SH-SY5Y (cell line): ENCODE data around the gene ATAD1.

Experiments
- GATA2 ChIP-seq: IDR thresholded peaks from 2 replicates; pipeline ENCODE4 v1.6.1; 2011; ENCODE audit warnings: mild to moderate bottlenecking, low read depth, low read length
- GATA3 ChIP-seq: IDR thresholded peaks from 2 replicates; pipeline ENCODE4 v1.6.1; 2011; ENCODE audit warnings: low read depth, mild to moderate bottlenecking, low read length, moderate library complexity

DNA sequence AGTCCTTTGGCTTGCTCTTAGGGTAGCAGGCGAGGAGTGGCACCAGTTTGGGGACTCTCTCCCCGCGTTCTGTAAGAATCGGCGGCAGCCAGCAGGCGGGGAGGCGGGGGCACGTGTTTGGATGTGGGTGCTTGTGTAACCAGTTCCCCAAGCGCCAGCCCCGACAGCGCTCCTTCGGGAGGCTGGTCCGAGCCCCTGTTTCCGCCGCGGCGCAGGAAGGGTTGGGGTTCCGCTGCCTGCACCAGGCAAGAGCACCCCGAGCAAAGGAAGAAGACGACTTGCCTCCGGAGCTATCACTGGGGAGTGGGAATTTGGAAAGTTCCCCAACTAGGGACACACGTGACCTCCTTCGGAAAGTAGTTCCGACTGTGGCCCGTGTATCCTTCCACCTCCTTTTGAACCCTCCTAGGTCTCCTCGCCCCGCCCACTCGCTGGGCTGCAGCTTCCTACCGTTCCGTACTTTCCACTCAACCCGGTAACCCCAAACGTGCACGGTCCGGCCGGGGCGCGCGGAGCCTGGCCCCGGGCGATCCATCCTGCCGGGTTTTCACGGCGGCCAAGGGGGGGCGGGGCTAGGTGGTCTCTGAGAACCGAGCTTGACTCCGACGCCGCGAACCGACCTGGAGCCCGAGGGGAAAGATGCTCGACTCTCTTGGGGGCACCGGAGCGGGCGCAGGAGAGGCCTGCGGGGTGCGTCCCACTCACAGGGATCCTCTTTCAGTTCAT is 44.1 kb upstream of the ATAD1 start:
- TF ChIP-seq GATA2, result peak; percentile 20; the same call in 1 of the 2 replicates
- no peak for TF ChIP-seq GATA3
